CD8-positive, alpha-beta memory T cell (primary cell): Measurements from ENCODE around the gene ATP6V1F. TPM values are rescaled to one million over a fixed set of nuclear protein-coding genes. Genes with fewer than 3 reads are reported as not detected.

Source experiments
- CTCF ChIA-PET: fragments of 350-600 bp; sonication (Branson Sonifier 250); formaldehyde crosslinking; loops from one replicate; lab custom pipeline; 2021; ENCODE audit warnings: antibody characterized with exemption; lab: Charles Lee
- POLR2A ChIA-PET: fragments of 350-600 bp; sonication (Branson Sonifier 250); formaldehyde crosslinking; loops from one replicate; lab custom pipeline; 2021; ENCODE audit warnings: antibody characterized with exemption; lab: Charles Lee
- DNase-seq, 5 donors: peaks; one replicate each; pipeline versions ENCODE4 v3.0.0 to v3.0.0-alpha.2; 2020 to 2022; ENCODE audit warnings: mixed read lengths in 1 of 5
- H3K27ac ChIP-seq: one replicate; pipeline ENCODE4 v1.7.0; 2013; ENCODE audit warnings: low read depth, mild to moderate bottlenecking, low read length, moderate library complexity
- H3K27me3 ChIP-seq: 2 replicates; pipeline ENCODE4 v1.7.0; 2013; ENCODE audit warnings: low read length, mild to moderate bottlenecking; ENCODE audit not compliant: insufficient read depth, poor library complexity, severe bottlenecking
- H3K36me3 ChIP-seq: 2 replicates; pipeline ENCODE4 v1.7.0; 2013; ENCODE audit warnings: mild to moderate bottlenecking, low read length, moderate library complexity; ENCODE audit not compliant: insufficient read depth
- H3K4me1 ChIP-seq: 2 replicates; pipeline ENCODE4 v1.7.0; 2013; ENCODE audit warnings: mild to moderate bottlenecking, low read length, moderate library complexity; ENCODE audit not compliant: insufficient read depth
- H3K4me3 ChIP-seq: 2 replicates; pipeline ENCODE4 v1.7.0; 2013; ENCODE audit warnings: mild to moderate bottlenecking, low read length
- H3K9me3 ChIP-seq: 2 replicates; pipeline ENCODE4 v1.7.0; 2013; ENCODE audit warnings: mild to moderate bottlenecking, low read length
- H3K27ac Mint-ChIP-seq, 8 donors: one replicate each; pipeline ENCODE4 v1.8.0; 2020 to 2021; ENCODE audit warnings: mixed read lengths in 8 of 8, mild to moderate bottlenecking in 6 of 8, inconsistent platforms in 3 of 8, moderate library complexity in 3 of 8
- H3K27me3 Mint-ChIP-seq, 2 donors: one replicate each; pipeline ENCODE4 v1.8.0; 2020 to 2021; ENCODE audit warnings: mixed read lengths in 2 of 2, mild to moderate bottlenecking in 1 of 2, moderate library complexity in 1 of 2
- H3K36me3 Mint-ChIP-seq, 3 donors: one replicate each; pipeline ENCODE4 v1.8.0; 2020 to 2021; ENCODE audit warnings: mixed read lengths in 3 of 3, inconsistent platforms in 1 of 3, mild to moderate bottlenecking in 1 of 3
- H3K4me1 Mint-ChIP-seq, 3 donors: one replicate each; pipeline ENCODE4 v1.8.0; 2020 to 2021; ENCODE audit warnings: mixed read lengths in 3 of 3, inconsistent platforms in 1 of 3, mild to moderate bottlenecking in 1 of 3
- H3K4me3 Mint-ChIP-seq, 7 donors: one replicate each; pipeline ENCODE4 v1.8.0; 2020 to 2021; ENCODE audit warnings: mixed read lengths in 7 of 7, mild to moderate bottlenecking in 6 of 7, moderate library complexity in 4 of 7, inconsistent platforms in 2 of 7
- H3K9me3 Mint-ChIP-seq, 5 donors: one replicate each; pipeline ENCODE4 v1.8.0; 2020 to 2022; ENCODE audit warnings: mixed read lengths in 5 of 5, mild to moderate bottlenecking in 3 of 5, moderate library complexity in 2 of 5, inconsistent platforms in 1 of 5
- polyA plus RNA-seq: library from polyadenylated mRNA; unstranded; fragments of 300-500 nt; fragmentation: Illumina TruSeq; gene quantifications from one replicate; pipeline ENCODE4 v1.2.3, GENCODE V29; 2021
- total RNA-seq, 2 experiments: library from RNA; stranded (reverse); gene quantifications; one replicate each; pipeline ENCODE4 v1.2.3, GENCODE V29; 2021

Gene ATP6V1F
- total and polyA plus RNA-seq, 3 experiments from 2014 or later: 145 to 295 (median 147) TPM

- Histone ChIP-seq H3K27me3 (no peaks in the 10 kb centered on the region), H3K9me3 (no peaks in the 10 kb centered on the region), H3K4me1 (peaks cover 4% of the 10 kb centered on the region), H3K4me3 (no peak overlapping the region), H3K36me3 (no peaks in the 10 kb centered on the region), H3K27ac (no peak overlapping the region)
- Mint-ChIP-seq H3K36me3 (peaks cover 0 to 5% (median 0%) of the 10 kb centered on the region in 3 donors), H3K4me1 (peaks cover 6 to 21% (median 15%) of the 10 kb centered on the region in 3 donors), H3K4me3 (peak overlapping the region; percentile 45 to 89 (median 81)), H3K27me3 (no peaks in the 10 kb centered on the region), H3K27ac (peak overlapping the region in 2 of 8 donors; percentile 23 to 82), H3K9me3 (no peaks in the 10 kb centered on the region)
- POLR2A ChIA-PET: interaction anchor here (0.6 kb wide), 1 partner anchor 527 kb away, joined by 6 read pairs; no protein-coding TSS in a partner anchor
- DNase-seq: no peak
- CTCF ChIA-PET: interaction anchor here (1.3 kb wide), 1 partner anchor 13 kb away, joined by 3 read pairs; no protein-coding TSS in a partner anchor
These were observed 8.4 kb downstream of the ATP6V1F start for GRCh38 chr7:128871050-128871449.

GRCh38 chr7:128872394-128872824 is 9.8 kb downstream of the ATP6V1F start:
- no peaks in the 10 kb centered on the region for H3K9me3 Mint-ChIP-seq
- H3K27me3 Mint-ChIP-seq: no peaks in the 10 kb centered on the region
- Histone ChIP-seq H3K4me3 (no peak overlapping the region), H3K36me3 (no peaks in the 10 kb centered on the region), H3K9me3 (no peaks in the 10 kb centered on the region), H3K4me1 (peaks cover 4% of the 10 kb centered on the region), H3K27me3 (no peaks in the 10 kb centered on the region), H3K27ac (no peak overlapping the region)
- H3K36me3 Mint-ChIP-seq: no peaks in the 10 kb centered on the region
- DNase-seq: no peak
- no peak overlapping the region for H3K4me3 Mint-ChIP-seq
- ChIA-PET POLR2A (no interaction called here), CTCF (interaction anchor here (0.7 kb wide), 1 partner anchor 13 kb away, joined by 3 read pairs; no protein-coding TSS in a partner anchor)
- H3K4me1 Mint-ChIP-seq: peaks cover 3 to 17% (median 5%) of the 10 kb centered on the region in 3 donors
- no peak overlapping the region for H3K27ac Mint-ChIP-seq

GRCh38 chr7:128873234-128873633 is 10.6 kb downstream of the ATP6V1F start:
- no peak overlapping the region for H3K27ac ChIP-seq
- H3K4me1 Mint-ChIP-seq: peaks cover 3 to 13% (median 5%) of the 10 kb centered on the region in 3 donors
- H3K36me3 ChIP-seq: no peaks in the 10 kb centered on the region
- no peak for DNase-seq
- POLR2A ChIA-PET: no interaction called here
- H3K27me3 ChIP-seq: no peaks in the 10 kb centered on the region
- no peaks in the 10 kb centered on the region for H3K27me3 Mint-ChIP-seq
- H3K36me3 Mint-ChIP-seq: no peaks in the 10 kb centered on the region
- no peak overlapping the region for H3K4me3 Mint-ChIP-seq
- H3K9me3 Mint-ChIP-seq: no peaks in the 10 kb centered on the region
- H3K4me3 ChIP-seq: no peak overlapping the region
- no peaks in the 10 kb centered on the region for H3K9me3 ChIP-seq
- no peak overlapping the region for H3K27ac Mint-ChIP-seq
- peaks cover 4% of the 10 kb centered on the region for H3K4me1 ChIP-seq
- CTCF ChIA-PET: no interaction called here

GRCh38 chr7:128874140-128875031 is 11.7 kb downstream of the ATP6V1F start:
- H3K27ac Mint-ChIP-seq: no peak overlapping the region
- ChIA-PET CTCF (interaction anchor here (1.7 kb wide), 1 partner anchor 9 kb away, joined by 7 read pairs; no protein-coding TSS in a partner anchor), POLR2A (no interaction called here)
- H3K27me3 Mint-ChIP-seq: no peaks in the 10 kb centered on the region
- Histone ChIP-seq H3K27ac (no peak overlapping the region), H3K9me3 (no peaks in the 10 kb centered on the region), H3K4me3 (no peak overlapping the region), H3K27me3 (no peaks in the 10 kb centered on the region), H3K4me1 (peaks cover 4% of the 10 kb centered on the region), H3K36me3 (no peaks in the 10 kb centered on the region)
- no peak overlapping the region for H3K4me3 Mint-ChIP-seq
- H3K36me3 Mint-ChIP-seq: no peaks in the 10 kb centered on the region
- DNase-seq: no peak
- H3K9me3 Mint-ChIP-seq: no peaks in the 10 kb centered on the region
- H3K4me1 Mint-ChIP-seq: peaks cover 3 to 7% (median 5%) of the 10 kb centered on the region in 3 donors

- H3K4me3 Mint-ChIP-seq: no peak overlapping the region
- H3K4me1 ChIP-seq: no peaks in the 10 kb centered on the region
- no peak overlapping the region for H3K27ac ChIP-seq
- ChIA-PET POLR2A (interaction anchor here (0.6 kb wide), 1 partner anchor 32 kb away, joined by 7 read pairs; no protein-coding TSS in a partner anchor), CTCF (interaction anchor here (1.7 kb wide), 1 partner anchor 8 kb away, joined by 7 read pairs; no protein-coding TSS in a partner anchor)
- no peaks in the 10 kb centered on the region for H3K36me3 ChIP-seq
- H3K4me1 Mint-ChIP-seq: peaks cover 0 to under 1% (median 0%) of the 10 kb centered on the region in 3 donors
- no peaks in the 10 kb centered on the region for H3K9me3 ChIP-seq
- no peak for DNase-seq
- H3K9me3 Mint-ChIP-seq: no peaks in the 10 kb centered on the region
- no peak overlapping the region for H3K4me3 ChIP-seq
- H3K36me3 Mint-ChIP-seq: no peaks in the 10 kb centered on the region
- no peaks in the 10 kb centered on the region for H3K27me3 Mint-ChIP-seq
- no peak overlapping the region for H3K27ac Mint-ChIP-seq
- H3K27me3 ChIP-seq: no peaks in the 10 kb centered on the region
These were observed 12.9 kb downstream of the ATP6V1F start for GRCh38 chr7:128875523-128875948.

- CTCF ChIA-PET: no interaction called here
- Histone ChIP-seq H3K27ac (no peak overlapping the region), H3K27me3 (no peaks in the 10 kb centered on the region), H3K4me3 (no peak overlapping the region), H3K9me3 (no peaks in the 10 kb centered on the region), H3K36me3 (no peaks in the 10 kb centered on the region), H3K4me1 (no peaks in the 10 kb centered on the region)
- DNase-seq: no peak
- H3K4me3 Mint-ChIP-seq: no peak overlapping the region
- POLR2A ChIA-PET: no interaction called here
- H3K36me3 Mint-ChIP-seq: no peaks in the 10 kb centered on the region
- H3K9me3 Mint-ChIP-seq: no peaks in the 10 kb centered on the region
- H3K4me1 Mint-ChIP-seq: no peaks in the 10 kb centered on the region
- H3K27ac Mint-ChIP-seq: no peak overlapping the region
- no peaks in the 10 kb centered on the region for H3K27me3 Mint-ChIP-seq
These were observed 13.5 kb downstream of the ATP6V1F start for GRCh38 chr7:128876127-128876526.

- no peak overlapping the region for H3K4me3 ChIP-seq
- H3K27ac Mint-ChIP-seq: no peak overlapping the region
- DNase-seq: peak in 1 of 5 donors; percentile 38
- H3K27ac ChIP-seq: no peak overlapping the region
- peaks cover 0 to 2% of the 10 kb centered on the region in 2 donors for H3K27me3 Mint-ChIP-seq
- no peaks in the 10 kb centered on the region for H3K9me3 ChIP-seq
- H3K4me3 Mint-ChIP-seq: no peak overlapping the region
- no peaks in the 10 kb centered on the region for H3K36me3 Mint-ChIP-seq
- POLR2A ChIA-PET: no interaction called here
- no peaks in the 10 kb centered on the region for H3K27me3 ChIP-seq
- H3K9me3 Mint-ChIP-seq: no peaks in the 10 kb centered on the region
- CTCF ChIA-PET: no interaction called here
- no peaks in the 10 kb centered on the region for H3K4me1 Mint-ChIP-seq
- H3K36me3 ChIP-seq: no peaks in the 10 kb centered on the region
- no peaks in the 10 kb centered on the region for H3K4me1 ChIP-seq
These were observed 13.9 kb downstream of the ATP6V1F start for GRCh38 chr7:128876586-128876977.
